Anterior cingulate cortex (tissue), 58 donors: ENCODE measurements around the gene HMGB4.

Experiments
- DNase-seq, 58 donors: peaks; one replicate each; lab custom pipeline; 2025; lab: John Stamatoyannopoulos, UW

HMGB4 gene

GRCh38 chr1:33846861-33847260 is 17.0 kb upstream of the HMGB4 start:
- no peak for DNase-seq

GRCh38 chr1:33848205-33848937 is 15.5 kb upstream of the HMGB4 start:
- DNase-seq = no peak

DNA sequence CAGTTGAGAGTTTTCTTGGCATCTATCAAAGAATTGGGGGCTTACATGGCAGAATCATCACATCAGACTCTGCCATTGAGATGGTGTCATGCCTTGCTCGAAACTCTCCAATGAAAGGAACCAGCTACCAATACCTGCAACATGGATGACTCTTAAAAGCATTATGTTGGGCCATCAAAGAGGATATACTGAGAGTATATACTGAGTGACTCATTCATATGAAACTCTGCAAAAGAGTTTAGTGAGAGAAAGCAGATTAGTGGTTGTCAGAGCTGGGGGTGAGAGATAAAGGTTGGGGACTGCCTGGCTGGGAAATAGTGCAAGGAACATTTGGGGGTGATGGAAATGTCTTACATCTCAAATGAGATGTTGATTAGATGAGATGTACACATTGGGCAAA is 14.7 kb upstream of the HMGB4 start:
- DNase-seq = no peak

DNA sequence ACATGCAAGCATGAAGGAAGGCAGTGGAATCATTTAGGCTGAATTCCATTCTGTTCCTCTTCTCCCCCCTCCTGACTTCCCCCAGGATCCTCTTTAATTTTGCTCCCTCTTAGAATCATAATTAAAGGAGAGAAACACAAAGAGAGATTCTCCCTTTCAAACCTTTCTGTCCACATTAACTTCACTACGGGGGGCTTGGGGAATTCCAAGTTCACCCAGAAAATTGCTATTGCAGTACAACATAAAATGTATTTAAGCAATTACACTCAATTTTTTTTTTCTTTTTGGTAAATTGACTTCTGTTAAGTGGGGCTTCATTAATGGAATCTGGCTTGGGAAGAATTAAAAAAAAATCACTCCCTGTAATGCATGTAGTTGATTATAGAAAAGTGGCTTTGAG is 13.4 kb upstream of the HMGB4 start:
- no peak for DNase-seq

DNA sequence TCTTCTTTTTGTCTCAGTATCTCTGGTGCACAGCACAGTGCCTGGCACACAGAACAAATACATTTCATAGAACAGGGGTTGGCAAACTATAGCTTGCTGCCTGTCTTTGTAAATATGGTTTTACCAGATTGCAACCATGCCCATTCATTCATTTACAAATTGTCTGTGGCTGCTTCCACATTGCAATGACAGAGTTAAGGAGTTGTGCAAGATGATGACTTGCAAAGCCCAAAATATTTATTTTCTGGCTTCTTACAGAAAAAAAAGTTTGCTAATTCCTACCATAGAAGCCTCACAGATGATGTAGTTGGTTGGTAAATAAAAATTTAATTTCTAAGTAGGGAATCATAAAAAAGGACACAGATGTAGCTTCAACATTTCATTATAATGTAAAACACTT is 11.2 kb upstream of the HMGB4 start:
- no peak for DNase-seq

- DNase-seq = no peak
Observed at GRCh38 chr1:33853431-33853830, 10.4 kb upstream of the HMGB4 start.

DNA sequence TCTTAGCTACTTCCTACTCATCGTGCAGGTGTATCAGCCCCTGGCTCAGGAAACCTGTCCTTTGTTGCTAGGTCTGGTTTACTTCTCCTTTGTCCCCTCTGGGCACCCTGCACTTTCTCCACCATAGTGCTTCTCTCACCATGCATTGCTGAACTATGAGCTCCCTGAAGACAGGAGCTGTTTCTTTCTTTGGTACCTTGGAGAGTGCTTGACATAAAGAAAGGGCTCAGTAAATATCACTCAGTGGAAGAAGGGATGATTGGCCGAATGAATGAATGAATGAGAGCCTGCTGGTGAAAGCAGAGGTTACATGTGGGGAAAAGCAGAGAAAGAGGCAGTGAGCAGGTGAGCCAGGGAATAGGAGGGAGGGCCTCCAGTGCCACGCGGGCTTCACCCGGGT is 9.8 kb upstream of the HMGB4 start:
- DNase-seq = no peak

DNA sequence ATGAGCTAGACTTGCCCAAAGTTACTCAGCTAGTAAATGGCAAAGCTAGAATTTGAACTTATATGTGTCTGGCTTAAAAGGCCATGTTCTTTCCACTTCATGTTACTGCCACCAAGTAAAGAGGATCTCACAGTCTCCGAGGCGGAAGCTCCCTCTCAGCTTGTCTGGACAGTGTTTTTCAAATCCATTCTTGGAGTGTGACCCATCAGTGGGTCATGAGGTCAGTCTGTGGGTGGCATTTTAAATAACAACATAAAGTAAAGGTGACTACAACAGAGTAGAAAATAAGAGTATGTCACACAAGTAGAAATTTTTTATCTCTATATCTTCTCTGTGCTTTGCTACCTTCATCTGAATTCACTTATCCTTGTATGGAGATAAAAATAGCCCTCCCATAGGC is 3.2 kb upstream of the HMGB4 start:
- DNase-seq = no peak

DNA sequence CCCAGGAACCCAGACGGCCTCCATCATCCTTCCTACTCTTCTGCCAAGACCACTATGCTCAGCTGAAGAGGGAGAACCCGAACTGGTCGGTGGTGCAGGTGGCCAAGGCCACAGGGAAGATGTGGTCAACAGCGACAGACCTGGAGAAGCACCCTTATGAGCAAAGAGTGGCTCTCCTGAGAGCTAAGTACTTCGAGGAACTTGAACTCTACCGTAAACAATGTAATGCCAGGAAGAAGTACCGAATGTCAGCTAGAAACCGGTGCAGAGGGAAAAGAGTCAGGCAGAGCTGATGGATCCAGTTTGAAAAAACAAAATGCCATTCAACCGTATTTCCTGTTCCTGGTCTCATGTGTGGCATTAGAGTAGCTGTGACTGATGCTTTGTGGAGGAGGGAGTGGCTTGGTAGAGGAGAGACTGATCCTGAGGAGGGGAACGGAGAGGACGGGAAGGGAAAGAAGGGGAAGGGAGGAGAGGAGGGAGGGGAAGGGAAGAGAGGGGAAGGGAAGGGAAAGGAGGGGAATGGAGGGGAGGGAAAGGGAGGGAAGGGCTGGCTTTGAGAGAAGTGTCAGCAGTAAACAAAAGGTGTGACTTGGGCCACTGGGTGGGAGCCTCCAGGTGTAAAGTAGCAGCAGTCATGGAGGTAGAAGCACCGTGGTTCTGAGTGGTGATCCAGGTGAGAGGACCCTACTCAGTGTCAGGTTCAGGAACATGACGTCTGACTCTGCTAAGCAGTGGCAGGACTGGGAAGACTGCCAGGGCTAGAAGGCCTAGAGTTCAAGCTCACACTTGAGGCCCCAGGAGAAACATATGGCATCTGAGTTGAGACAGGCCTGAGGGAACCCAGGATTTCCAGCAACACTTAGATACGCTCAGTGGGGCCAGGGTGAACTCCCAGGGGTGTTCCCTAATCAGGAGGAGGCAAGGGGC is 846 bp downstream of the HMGB4 start:
- no peak for DNase-seq

GRCh38 chr1:33866281-33866680 is 2.4 kb downstream of the HMGB4 start:
- peak in 9 of 58 donors; percentile 2 to 28 (median 7) for DNase-seq

DNA sequence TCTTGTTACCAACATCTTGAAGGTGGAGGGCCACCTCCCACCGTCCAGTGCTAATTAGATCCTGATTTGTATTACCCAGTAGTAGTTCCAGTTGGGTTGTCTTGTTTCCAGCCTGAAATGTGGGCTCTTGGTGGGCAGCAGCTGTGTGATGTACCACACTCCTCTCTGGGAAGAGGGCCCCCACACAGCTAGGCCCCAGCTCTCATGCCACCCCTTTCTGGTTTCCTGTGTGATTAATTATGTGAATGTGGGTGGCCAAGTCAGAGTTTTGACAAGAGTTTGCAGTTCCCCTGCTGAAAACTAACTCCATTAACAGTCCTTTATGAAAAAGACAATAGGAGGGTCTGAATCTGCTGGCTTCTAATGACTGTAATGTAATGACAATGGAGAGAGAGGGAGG is 3.8 kb downstream of the HMGB4 start:
- DNase-seq = no peak

DNA sequence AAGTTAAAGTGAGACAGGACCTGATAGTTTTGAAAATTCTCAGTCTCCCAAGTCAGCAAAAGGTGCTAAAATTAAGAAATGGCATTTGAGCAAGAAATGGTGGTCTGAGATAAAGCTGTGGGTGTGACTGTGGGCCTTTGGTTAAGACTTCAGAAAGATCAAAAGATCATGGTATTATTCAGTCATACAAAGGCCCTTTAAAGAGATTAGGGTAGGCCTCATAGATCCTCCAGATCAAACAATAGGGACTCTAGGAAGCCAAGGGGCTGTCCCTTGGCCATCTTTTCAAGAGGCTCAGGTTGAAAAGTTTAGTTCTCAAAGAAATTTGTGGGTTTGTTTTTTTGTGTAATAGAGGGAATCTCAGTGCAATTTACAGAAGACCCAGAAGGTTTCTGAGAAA is 8.4 kb downstream of the HMGB4 start:
- no peak for DNase-seq

DNA sequence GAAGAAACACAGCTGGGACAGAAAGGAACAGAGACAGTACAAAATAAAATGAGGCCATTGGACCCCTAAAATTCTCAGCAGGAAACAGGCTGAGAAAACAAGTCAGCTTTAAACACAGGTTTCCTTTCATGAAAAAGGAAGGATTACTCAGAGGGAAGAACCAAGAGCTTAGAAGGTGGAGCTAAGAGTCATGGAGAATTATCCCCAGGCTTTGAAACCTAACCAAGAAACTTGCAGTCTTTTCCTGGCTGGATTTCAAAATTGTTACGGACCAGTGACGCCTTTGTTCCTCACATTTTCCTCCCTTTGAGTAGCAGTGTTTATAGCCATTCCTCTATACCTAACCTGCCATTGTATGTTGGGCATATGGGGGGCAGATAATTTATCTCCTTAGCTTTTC is 8.8 kb downstream of the HMGB4 start:
- DNase-seq = no peak

GRCh38 chr1:33874636-33875035 is 10.8 kb downstream of the HMGB4 start:
- DNase-seq = peak in 2 of 58 donors; percentile 2 to 15

DNA sequence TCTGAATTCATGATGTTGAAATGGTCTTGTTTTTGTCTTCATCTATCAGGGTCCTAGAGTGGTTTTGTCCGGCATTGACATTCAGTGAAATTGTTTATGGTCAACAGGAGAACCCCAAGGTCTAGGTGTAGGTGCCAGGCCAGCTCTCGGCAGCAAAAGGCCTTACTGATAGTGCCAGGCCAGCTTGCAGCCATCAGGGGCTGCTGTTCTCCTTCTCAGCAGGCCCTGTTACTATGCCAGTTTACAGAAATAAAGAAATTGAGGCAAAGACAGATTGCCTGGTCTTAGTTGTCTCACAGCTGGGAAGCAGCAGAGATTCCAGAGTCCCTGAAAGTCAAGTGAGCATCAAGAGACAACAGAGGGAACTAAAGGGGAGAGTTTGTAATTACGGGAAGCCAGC is 12.0 kb downstream of the HMGB4 start:
- peak in 3 of 58 donors; percentile 5 to 22 (median 12) for DNase-seq

- DNase-seq = peak in 25 of 58 donors; percentile 8 to 70 (median 34)
Observed at GRCh38 chr1:33876970-33877650, 13.2 kb downstream of the HMGB4 start.

GRCh38 chr1:33878392-33878791 is 14.5 kb downstream of the HMGB4 start:
- no peak for DNase-seq

DNA sequence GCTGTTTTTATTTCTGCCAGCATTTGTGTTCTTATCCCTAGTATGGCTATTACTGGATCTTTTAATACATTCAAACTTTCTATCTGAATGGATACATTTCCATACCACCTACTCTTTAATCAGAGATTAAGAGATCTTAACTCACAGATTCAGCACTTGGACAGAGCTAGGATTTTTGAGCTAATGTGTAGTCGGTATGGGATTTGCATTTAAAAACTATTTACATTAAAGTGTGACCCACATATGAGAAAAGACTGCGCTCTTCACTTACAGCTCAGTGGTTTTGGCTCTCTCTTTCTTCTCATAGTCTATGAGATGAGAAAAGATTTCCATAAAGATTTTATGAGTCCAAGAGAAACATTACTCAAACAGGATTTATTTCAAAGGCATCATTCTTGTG is 16.4 kb downstream of the HMGB4 start:
- no peak for DNase-seq

- peak in 11 of 58 donors; percentile 3 to 46 (median 12) for DNase-seq
Observed at GRCh38 chr1:33886496-33886895, 22.6 kb downstream of the HMGB4 start.

GRCh38 chr1:33893147-33893830 is 29.4 kb downstream of the HMGB4 start:
- DNase-seq = peak in 9 of 58 donors; percentile 7 to 61 (median 34)
